ENCODE data around the gene CPSF3.
A peak's percentile ranks its signal among the peaks of the same experiment; 100 is the strongest.

The CPSF3 gene

GRCh38 chr2:9398881-9399780 lies 24.3 kb upstream of the CPSF3 start:
- peak overlapping the region; percentile 53 for H3K4me2 ChIP-seq (ENCODE audit: low read depth, low read length, poor library complexity, severe bottlenecking)
- H3K27me3 ChIP-seq (ENCODE audit: insufficient read depth, low read length, poor library complexity, severe bottlenecking) = no peaks in the 10 kb centered on the region
- H4K20me1 ChIP-seq (ENCODE audit: insufficient read depth, low read length, poor library complexity, severe bottlenecking) = no peaks in the 10 kb centered on the region
- H3K9me2 ChIP-seq (replicated peaks; ENCODE audit: low read depth, low read length) = no peaks in the 10 kb centered on the region
- no peak for TF ChIP-seq EZH2phosphoT487 (IDR thresholded peaks at IDR 0.05; ENCODE audit: borderline replicate concordance)
- TF ChIP-seq, protein P1, sequence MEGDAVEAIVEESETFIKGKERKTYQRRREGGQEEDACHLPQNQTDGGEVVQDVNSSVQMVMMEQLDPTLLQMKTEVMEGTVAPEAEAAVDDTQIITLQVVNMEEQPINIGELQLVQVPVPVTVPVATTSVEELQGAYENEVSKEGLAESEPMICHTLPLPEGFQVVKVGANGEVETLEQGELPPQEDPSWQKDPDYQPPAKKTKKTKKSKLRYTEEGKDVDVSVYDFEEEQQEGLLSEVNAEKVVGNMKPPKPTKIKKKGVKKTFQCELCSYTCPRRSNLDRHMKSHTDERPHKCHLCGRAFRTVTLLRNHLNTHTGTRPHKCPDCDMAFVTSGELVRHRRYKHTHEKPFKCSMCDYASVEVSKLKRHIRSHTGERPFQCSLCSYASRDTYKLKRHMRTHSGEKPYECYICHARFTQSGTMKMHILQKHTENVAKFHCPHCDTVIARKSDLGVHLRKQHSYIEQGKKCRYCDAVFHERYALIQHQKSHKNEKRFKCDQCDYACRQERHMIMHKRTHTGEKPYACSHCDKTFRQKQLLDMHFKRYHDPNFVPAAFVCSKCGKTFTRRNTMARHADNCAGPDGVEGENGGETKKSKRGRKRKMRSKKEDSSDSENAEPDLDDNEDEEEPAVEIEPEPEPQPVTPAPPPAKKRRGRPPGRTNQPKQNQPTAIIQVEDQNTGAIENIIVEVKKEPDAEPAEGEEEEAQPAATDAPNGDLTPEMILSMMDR (conservative IDR thresholded peaks at IDR 0.05; ENCODE audit: low read length) = no peak
- peaks cover 7% of the 10 kb centered on the region for H3K4me1 ChIP-seq (ENCODE audit: insufficient read depth, low read length, poor library complexity, severe bottlenecking)
- no peaks in the 10 kb centered on the region for H3K9me3 ChIP-seq (ENCODE audit: insufficient read depth, low read depth, low read length)
- no peak overlapping the region for H3K9ac ChIP-seq (ENCODE audit: low read depth, low read length, poor library complexity, severe bottlenecking)
- H3F3A ChIP-seq (ENCODE audit: low read depth) = peaks cover 3% of the 10 kb centered on the region; the same call in 1 of the 2 replicates
- no peak overlapping the region for H3K4me3 ChIP-seq (ENCODE audit: low read length, poor library complexity, severe bottlenecking)
- no peaks in the 10 kb centered on the region for H3K79me2 ChIP-seq (ENCODE audit: insufficient read depth, low read length)
- H2AFZ ChIP-seq (ENCODE audit: low read length) = no peak overlapping the region
- peaks cover 13% of the 10 kb centered on the region; the same call in 1 of the 2 replicates for H3K36me3 ChIP-seq (ENCODE audit: insufficient read depth, low read length)

GRCh38 chr2:9400268-9401058 lies 23.0 kb upstream of the CPSF3 start:
- Histone ChIP-seq H3K9me3 (ENCODE audit: insufficient read depth, low read depth, low read length) (no peaks in the 10 kb centered on the region), H3K27me3 (ENCODE audit: insufficient read depth, low read length, poor library complexity, severe bottlenecking) (no peaks in the 10 kb centered on the region), H4K20me1 (ENCODE audit: insufficient read depth, low read length, poor library complexity, severe bottlenecking) (no peaks in the 10 kb centered on the region), H3K4me1 (ENCODE audit: insufficient read depth, low read length, poor library complexity, severe bottlenecking) (peaks cover 7% of the 10 kb centered on the region), H3K4me2 (ENCODE audit: low read depth, low read length, poor library complexity, severe bottlenecking) (no peak overlapping the region), H3K79me2 (ENCODE audit: insufficient read depth, low read length) (no peaks in the 10 kb centered on the region), H3K9me2 (replicated peaks; ENCODE audit: low read depth, low read length) (no peaks in the 10 kb centered on the region), H2AFZ (ENCODE audit: low read length) (no peak overlapping the region), H3K36me3 (ENCODE audit: insufficient read depth, low read length) (peaks cover 8% of the 10 kb centered on the region; the same call in 1 of the 2 replicates), H3K4me3 (ENCODE audit: low read length, poor library complexity, severe bottlenecking) (no peak overlapping the region), H3F3A (ENCODE audit: low read depth) (peaks cover 3% of the 10 kb centered on the region; the same call in 1 of the 2 replicates), H3K9ac (ENCODE audit: low read depth, low read length, poor library complexity, severe bottlenecking) (no peak overlapping the region)
- TF ChIP-seq EZH2phosphoT487 (IDR thresholded peaks at IDR 0.05; ENCODE audit: borderline replicate concordance) = no peak
- TF ChIP-seq, protein P1 (conservative IDR thresholded peaks at IDR 0.05; ENCODE audit: low read length) = no peak

GRCh38 chr2:9401059-9401547 lies 22.4 kb upstream of the CPSF3 start:
- Histone ChIP-seq H3K9ac (ENCODE audit: low read depth, low read length, poor library complexity, severe bottlenecking) (no peak overlapping the region), H3K9me2 (replicated peaks; ENCODE audit: low read depth, low read length) (no peaks in the 10 kb centered on the region)

More at GRCh38 chr2:9401059-9401547, 22.4 kb upstream of the CPSF3 start:
- Histone ChIP-seq H2AFZ (ENCODE audit: low read length) (no peak overlapping the region), H3K27me3 (ENCODE audit: insufficient read depth, low read length, poor library complexity, severe bottlenecking) (no peaks in the 10 kb centered on the region), H4K20me1 (ENCODE audit: insufficient read depth, low read length, poor library complexity, severe bottlenecking) (no peaks in the 10 kb centered on the region), H3F3A (ENCODE audit: low read depth) (peaks cover 3% of the 10 kb centered on the region; the same call in 1 of the 2 replicates), H3K79me2 (ENCODE audit: insufficient read depth, low read length) (no peaks in the 10 kb centered on the region), H3K36me3 (ENCODE audit: insufficient read depth, low read length) (peaks cover 8% of the 10 kb centered on the region; the same call in 1 of the 2 replicates), H3K4me3 (ENCODE audit: low read length, poor library complexity, severe bottlenecking) (no peak overlapping the region), H3K4me1 (ENCODE audit: insufficient read depth, low read length, poor library complexity, severe bottlenecking) (peaks cover 7% of the 10 kb centered on the region), H3K9me3 (ENCODE audit: insufficient read depth, low read depth, low read length) (no peaks in the 10 kb centered on the region), H3K4me2 (ENCODE audit: low read depth, low read length, poor library complexity, severe bottlenecking) (no peak overlapping the region)
- TF ChIP-seq, protein P1 (conservative IDR thresholded peaks at IDR 0.05; ENCODE audit: low read length) = no peak
- TF ChIP-seq EZH2phosphoT487 (IDR thresholded peaks at IDR 0.05; ENCODE audit: borderline replicate concordance) = no peak
